Thoracic aorta (tissue), 2 donors: ENCODE results near the gene ARSB. TPM values are rescaled to one million over a fixed set of nuclear protein-coding genes. Genes with fewer than 3 reads are reported as not detected.

Experiments used
- ATAC-seq: fragments of 150-250 bp; one replicate; pipeline ENCODE4 v1.8.0; 2017; ENCODE audit warnings: low read depth; ENCODE audit not compliant: insufficient number of reproducible peaks, low FRiP score
- DNase-seq: peaks from one replicate; pipeline ENCODE4 v3.0.0-alpha.2; 2020; ENCODE audit warnings: low spot score
- H3K27ac ChIP-seq, 2 donors: fragments of 200-600 bp; sonication (generic); 1 replicate in 1 of 2; 2 replicates in 1 of 2; pipeline ENCODE4 v1.5.1; 2016; ENCODE audit warnings: mild to moderate bottlenecking in 2 of 2, moderate library complexity in 2 of 2
- H3K27me3 ChIP-seq: fragments of 200-600 bp; sonication (generic); replicated peaks from 2 replicates; pipeline ENCODE4 v1.6.0; 2016; ENCODE audit warnings: mild to moderate bottlenecking; ENCODE audit not compliant: insufficient read depth
- H3K36me3 ChIP-seq: fragments of 200-600 bp; sonication (generic); one replicate; pipeline ENCODE4 v1.5.1; 2016
- H3K4me1 ChIP-seq, 2 donors: fragments of 200-600 bp; sonication (generic); 1 replicate in 1 of 2; 2 replicates in 1 of 2; pipeline versions ENCODE4 v1.5.1 to v1.6.0; 2016; ENCODE audit warnings: low read depth in 2 of 2, mild to moderate bottlenecking in 1 of 2; ENCODE audit not compliant: control insufficient read depth in 1 of 2
- H3K4me3 ChIP-seq: fragments of 200-600 bp; sonication (generic); 2 replicates; pipeline ENCODE4 v1.5.1; 2016; ENCODE audit warnings: mild to moderate bottlenecking
- H3K9me3 ChIP-seq: fragments of 200-600 bp; sonication (generic); 2 replicates; pipeline ENCODE4 v1.5.1; 2016
- CTCF ChIP-seq: fragments of 200-600 bp; sonication (generic); IDR thresholded peaks from one replicate; pipeline ENCODE4 v1.5.1; 2019; ENCODE audit warnings: antibody characterized with exemption
- total RNA-seq, 2 donors: library from RNA; depleted of rRNA; stranded (reverse); fragments of >200 nt; gene quantifications; one replicate each; pipeline versions ENCODE4 v1.1.0 to v1.2.3, GENCODE V29; 2016

Gene ARSB
- total RNA-seq, 2 donors from 2014 or later, result 26.1 to 36.0 TPM

- H3K27ac ChIP-seq, result no peak overlapping the region
- peaks cover 0 to 18% of the 10 kb centered on the region in 2 donors for H3K4me1 ChIP-seq
- H3K36me3 ChIP-seq, result no peaks in the 10 kb centered on the region
- no peaks in the 10 kb centered on the region for H3K27me3 ChIP-seq
- H3K9me3 ChIP-seq, result no peaks in the 10 kb centered on the region
- ATAC-seq (no peak), DNase-seq (no peak)
- no peak for TF ChIP-seq CTCF
- no peak overlapping the region for H3K4me3 ChIP-seq
Observed at GRCh38 chr5:78795757-78796156, 189.4 kb downstream of the ARSB start.

GRCh38 chr5:78794693-78795215 is 190.4 kb downstream of the ARSB start:
- no peak for ATAC-seq
- H3K4me3 ChIP-seq, result no peak overlapping the region
- no peak for TF ChIP-seq CTCF
- no peaks in the 10 kb centered on the region for H3K9me3 ChIP-seq
- no peaks in the 10 kb centered on the region for H3K27me3 ChIP-seq
- no peaks in the 10 kb centered on the region for H3K36me3 ChIP-seq
- peaks cover 0 to 17% of the 10 kb centered on the region in 2 donors for H3K4me1 ChIP-seq
- H3K27ac ChIP-seq, result no peak overlapping the region
- DNase-seq, result no peak

GRCh38 chr5:78793907-78794662 is 191.0 kb downstream of the ARSB start:
- no peak for TF ChIP-seq CTCF
- Histone ChIP-seq H3K27ac (no peak overlapping the region), H3K4me3 (no peak overlapping the region), H3K4me1 (peaks cover 0 to 10% of the 10 kb centered on the region in 2 donors), H3K9me3 (no peaks in the 10 kb centered on the region), H3K27me3 (no peaks in the 10 kb centered on the region), H3K36me3 (no peaks in the 10 kb centered on the region)
- DNase-seq (no peak), ATAC-seq (no peak)

- Histone ChIP-seq H3K4me3 (no peak overlapping the region), H3K4me1 (peaks cover 3 to 9% of the 10 kb centered on the region in 2 donors), H3K27me3 (no peaks in the 10 kb centered on the region), H3K9me3 (no peaks in the 10 kb centered on the region), H3K36me3 (no peaks in the 10 kb centered on the region), H3K27ac (no peak overlapping the region)
- TF ChIP-seq CTCF, result no peak
- ATAC-seq (no peak), DNase-seq (no peak)
Observed at GRCh38 chr5:78792345-78793055, 192.6 kb downstream of the ARSB start.

GRCh38 chr5:78791501-78792100 is 193.5 kb downstream of the ARSB start:
- Histone ChIP-seq H3K9me3 (no peaks in the 10 kb centered on the region), H3K4me1 (peaks cover 6 to 10% of the 10 kb centered on the region in 2 donors), H3K4me3 (no peak overlapping the region), H3K27ac (no peak overlapping the region), H3K27me3 (no peaks in the 10 kb centered on the region), H3K36me3 (no peaks in the 10 kb centered on the region)
- TF ChIP-seq CTCF, result no peak
- no peak for ATAC-seq
- DNase-seq, result no peak
